HEK293 (cell line): ENCODE data around the gene B3GNT4.

Source experiments
- FEZF1 ChIP-seq: fragments of 450-650 bp; formaldehyde crosslinking; IDR thresholded peaks from 2 replicates; pipeline ENCODE4 v1.5.1; 2016; ENCODE audit warnings: missing biosample characterization, missing genetic modification characterization
- HOXC10 ChIP-seq: sonication (generic); formaldehyde crosslinking; IDR thresholded peaks from 2 replicates; pipeline ENCODE4 v1.8.1; 2023; ENCODE audit warnings: mild to moderate bottlenecking, missing genetic modification reagents
- KLF16 ChIP-seq: fragments of 450-650 bp; formaldehyde crosslinking; IDR thresholded peaks from 2 replicates; pipeline ENCODE4 v1.5.1; 2017; ENCODE audit warnings: missing biosample characterization, missing genetic modification characterization
- KLF9 ChIP-seq: fragments of 450-650 bp; formaldehyde crosslinking; IDR thresholded peaks from 2 replicates; pipeline ENCODE4 v1.5.1; 2016; ENCODE audit warnings: missing biosample characterization, missing genetic modification characterization, low read depth
- OVOL3 ChIP-seq: fragments of 450-650 bp; formaldehyde crosslinking; IDR thresholded peaks from 2 replicates; pipeline ENCODE4 v1.5.1; 2016; ENCODE audit warnings: missing biosample characterization, missing genetic modification characterization
- RBAK ChIP-seq: fragments of 450-650 bp; formaldehyde crosslinking; IDR thresholded peaks from 2 replicates; pipeline ENCODE4 v1.5.1; 2016; ENCODE audit warnings: missing biosample characterization, missing genetic modification characterization
- SP3 ChIP-seq: fragments of 450-650 bp; formaldehyde crosslinking; IDR thresholded peaks from 2 replicates; pipeline ENCODE4 v1.5.1; 2016; ENCODE audit warnings: missing biosample characterization, missing genetic modification characterization
- TCF7L2 ChIP-seq: IDR thresholded peaks from 2 replicates; pipeline ENCODE4 v1.6.1; 2011; ENCODE audit warnings: low read depth, mild to moderate bottlenecking, inconsistent platforms, low read length, moderate library complexity, borderline replicate concordance
- ZBTB17 ChIP-seq: fragments of 450-650 bp; formaldehyde crosslinking; IDR thresholded peaks from 2 replicates; pipeline ENCODE4 v1.5.1; 2016; ENCODE audit warnings: missing biosample characterization, missing genetic modification characterization
- ZNF132 ChIP-seq: fragments of 450-650 bp; formaldehyde crosslinking; IDR thresholded peaks from 2 replicates; pipeline ENCODE4 v1.5.1; 2017; ENCODE audit warnings: missing biosample characterization, missing genetic modification characterization, borderline replicate concordance
- ZNF16 ChIP-seq: fragments of 450-650 bp; formaldehyde crosslinking; IDR thresholded peaks from 2 replicates; pipeline ENCODE4 v1.5.1; 2016; ENCODE audit warnings: low read depth, missing biosample characterization, missing genetic modification characterization
- ZNF2 ChIP-seq: fragments of 450-650 bp; formaldehyde crosslinking; IDR thresholded peaks from 2 replicates; pipeline ENCODE4 v1.5.1; 2016; ENCODE audit warnings: missing biosample characterization, missing genetic modification characterization
- ZNF266 ChIP-seq: fragments of 450-650 bp; formaldehyde crosslinking; IDR thresholded peaks from 2 replicates; pipeline ENCODE4 v1.5.1; 2016; ENCODE audit warnings: missing biosample characterization, missing genetic modification characterization, low read depth
- ZNF423 ChIP-seq: fragments of 450-650 bp; formaldehyde crosslinking; IDR thresholded peaks from 2 replicates; pipeline ENCODE4 v1.5.1; 2016; ENCODE audit warnings: missing biosample characterization, missing genetic modification characterization
- ZNF473 ChIP-seq: fragments of 450-650 bp; formaldehyde crosslinking; IDR thresholded peaks from 2 replicates; pipeline ENCODE4 v1.5.1; 2017; ENCODE audit warnings: missing biosample characterization, missing genetic modification characterization
- ZNF521 ChIP-seq: fragments of 450-650 bp; formaldehyde crosslinking; IDR thresholded peaks from 2 replicates; pipeline ENCODE4 v1.5.1; 2017; ENCODE audit warnings: missing biosample characterization, mild to moderate bottlenecking, missing genetic modification characterization
- ZNF530 ChIP-seq: fragments of 450-650 bp; formaldehyde crosslinking; IDR thresholded peaks from 2 replicates; pipeline ENCODE4 v1.5.1; 2016; ENCODE audit warnings: low read depth, missing biosample characterization, missing genetic modification characterization
- ZNF548 ChIP-seq: fragments of 450-650 bp; formaldehyde crosslinking; IDR thresholded peaks from 2 replicates; pipeline ENCODE4 v1.5.1; 2016; ENCODE audit warnings: missing biosample characterization, missing genetic modification characterization
- ZNF558 ChIP-seq: fragments of 450-650 bp; formaldehyde crosslinking; IDR thresholded peaks from 2 replicates; pipeline ENCODE4 v1.5.1; 2016; ENCODE audit warnings: missing biosample characterization, missing genetic modification characterization
- ZNF629 ChIP-seq: fragments of 450-650 bp; formaldehyde crosslinking; IDR thresholded peaks from 2 replicates; pipeline ENCODE4 v1.5.1; 2017; ENCODE audit warnings: missing biosample characterization, missing genetic modification characterization
- ZNF701 ChIP-seq: fragments of 450-650 bp; formaldehyde crosslinking; IDR thresholded peaks from 2 replicates; pipeline ENCODE4 v1.5.1; 2016; ENCODE audit warnings: missing biosample characterization, missing genetic modification characterization
- ZNF747 ChIP-seq: fragments of 450-650 bp; formaldehyde crosslinking; IDR thresholded peaks from 2 replicates; pipeline ENCODE4 v1.5.1; 2016; ENCODE audit warnings: missing biosample characterization, missing genetic modification characterization
- ZNF76 ChIP-seq: fragments of 450-650 bp; formaldehyde crosslinking; IDR thresholded peaks from 2 replicates; pipeline ENCODE4; 2016; ENCODE audit warnings: low read depth, missing biosample characterization, missing genetic modification characterization, borderline replicate concordance
- ZNF785 ChIP-seq: fragments of 450-650 bp; formaldehyde crosslinking; IDR thresholded peaks from 2 replicates; pipeline ENCODE4 v1.5.1; 2016; ENCODE audit warnings: missing biosample characterization, missing genetic modification characterization
- ZNF837 ChIP-seq: fragments of 450-650 bp; formaldehyde crosslinking; IDR thresholded peaks from 2 replicates; pipeline ENCODE4 v1.5.1; 2016; ENCODE audit warnings: missing biosample characterization, missing genetic modification characterization
- ZNF843 ChIP-seq: fragments of 450-650 bp; formaldehyde crosslinking; IDR thresholded peaks from 2 replicates; pipeline ENCODE4 v1.5.1; 2016; ENCODE audit warnings: missing biosample characterization, missing genetic modification characterization
- ZSCAN16 ChIP-seq: fragments of 450-650 bp; formaldehyde crosslinking; IDR thresholded peaks from 2 replicates; pipeline ENCODE4 v1.5.1; 2016; ENCODE audit warnings: missing biosample characterization, missing genetic modification characterization
- ZSCAN30 ChIP-seq: fragments of 450-650 bp; IDR thresholded peaks from 2 replicates; pipeline ENCODE4 v1.5.1; 2018; ENCODE audit warnings: missing biosample characterization, mild to moderate bottlenecking, missing genetic modification characterization, moderate library complexity
- TF ChIP-seq, protein P1 (sequence below): fragments of 450-650 bp; formaldehyde crosslinking; IDR thresholded peaks from 2 replicates; pipeline ENCODE4 v1.5.1; 2016; ENCODE audit warnings: missing biosample characterization, missing genetic modification characterization
- TF ChIP-seq, protein P2 (sequence below): fragments of 450-650 bp; formaldehyde crosslinking; IDR thresholded peaks from 2 replicates; pipeline ENCODE4 v1.5.1; 2016; ENCODE audit warnings: missing biosample characterization, missing genetic modification characterization
- TF ChIP-seq, protein P3 (sequence below): fragments of 450-650 bp; formaldehyde crosslinking; IDR thresholded peaks from 2 replicates; pipeline ENCODE4 v1.5.1; 2016; ENCODE audit warnings: missing biosample characterization, missing genetic modification characterization
- TF ChIP-seq, protein P4 (sequence below): fragments of 450-650 bp; formaldehyde crosslinking; IDR thresholded peaks from 2 replicates; pipeline ENCODE4 v1.5.1; 2016; ENCODE audit warnings: missing biosample characterization, missing genetic modification characterization
- TF ChIP-seq, protein P5 (sequence below): fragments of 450-650 bp; formaldehyde crosslinking; optimal IDR thresholded peaks from 2 replicates; pipeline ENCODE3; 2016; ENCODE audit warnings: missing biosample characterization, mild to moderate bottlenecking, missing genetic modification characterization
- TF ChIP-seq, protein P6 (sequence below): fragments of 450-650 bp; IDR thresholded peaks from 2 replicates; pipeline ENCODE4 v1.5.1; 2018; ENCODE audit warnings: missing biosample characterization, missing genetic modification characterization

The B3GNT4 gene

DNA sequence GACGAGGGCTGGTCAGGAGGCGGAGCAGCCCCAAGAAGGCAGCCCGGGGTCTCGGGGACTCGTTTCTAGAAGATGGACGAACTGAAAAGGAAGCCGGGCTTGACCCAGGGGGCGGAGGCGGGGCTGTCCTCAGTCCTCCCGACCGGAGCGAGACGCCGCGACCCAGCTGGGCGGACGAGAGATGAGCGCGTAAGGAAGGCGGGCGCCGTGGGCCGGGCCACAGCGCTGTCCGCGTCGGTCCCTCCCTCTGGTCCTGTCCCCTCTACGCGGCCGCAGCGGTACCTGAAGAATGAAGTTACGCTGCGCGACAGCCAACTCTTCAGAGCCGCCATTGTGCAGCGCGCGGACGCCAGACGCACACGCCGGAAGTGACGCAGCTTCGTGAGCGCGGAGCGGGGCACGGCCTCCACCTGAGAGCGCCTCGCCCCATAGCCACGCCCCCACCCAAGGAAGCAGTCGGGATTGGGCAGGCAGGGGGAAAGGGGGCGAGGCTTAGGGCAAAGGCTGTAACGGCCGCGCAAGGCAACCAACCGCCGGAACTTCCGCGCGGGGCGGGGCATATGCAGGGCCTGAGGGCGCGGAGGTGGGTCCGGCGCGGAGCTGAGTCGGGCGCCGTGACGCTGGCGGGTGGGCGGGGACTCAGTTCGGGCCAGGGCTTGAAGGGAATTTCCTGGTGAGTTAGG lies 22.3 kb downstream of the B3GNT4 start, which contains the start of gene DIABLO (continued):
- TF ChIP-seq ZNF530 (no peak), ZNF16 (tag by site-specific recombination) (no peak), ZNF558 (tag by site-specific recombination) (no peak), ZNF785 (tag by site-specific recombination) (no peak), OVOL3 (tag by site-specific recombination) (no peak), ZNF2 (0 out of 2 replicates have a peak, but pooled peaks have one; percentile 35), ZNF837 (tag by site-specific recombination) (no peak), ZNF473 (tag by site-specific recombination) (no peak), ZNF76 (tag by site-specific recombination) (peak; percentile 59; the same call in 1 of the 2 replicates), ZBTB17 (tag by site-specific recombination) (peak; percentile 84), ZNF521 (tag by site-specific recombination) (no peak), SP3 (peak; percentile 98), ZNF843 (peak; percentile 77), ZNF701 (tag by site-specific recombination) (no peak), FEZF1 (tag by site-specific recombination) (no peak), KLF9 (tag by site-specific recombination) (peak; percentile 88), ZNF629 (tag by site-specific recombination) (peak; percentile 94), ZNF423 (tag by site-specific recombination) (no peak), HOXC10 (CRISPR knock-in tag) (no peak), ZNF266 (tag by site-specific recombination) (no peak), ZNF132 (tag by site-specific recombination) (no peak), KLF16 (tag by site-specific recombination) (peak; percentile 89), ZSCAN16 (no peak), ZNF747 (tag by site-specific recombination) (no peak), ZNF548 (tag by site-specific recombination) (no peak), ZSCAN30 (tag by site-specific recombination) (peak; percentile 68; the same call in 1 of the 2 replicates), RBAK (tag by site-specific recombination) (no peak), TCF7L2 (no peak)
- TF ChIP-seq, protein P1, sequence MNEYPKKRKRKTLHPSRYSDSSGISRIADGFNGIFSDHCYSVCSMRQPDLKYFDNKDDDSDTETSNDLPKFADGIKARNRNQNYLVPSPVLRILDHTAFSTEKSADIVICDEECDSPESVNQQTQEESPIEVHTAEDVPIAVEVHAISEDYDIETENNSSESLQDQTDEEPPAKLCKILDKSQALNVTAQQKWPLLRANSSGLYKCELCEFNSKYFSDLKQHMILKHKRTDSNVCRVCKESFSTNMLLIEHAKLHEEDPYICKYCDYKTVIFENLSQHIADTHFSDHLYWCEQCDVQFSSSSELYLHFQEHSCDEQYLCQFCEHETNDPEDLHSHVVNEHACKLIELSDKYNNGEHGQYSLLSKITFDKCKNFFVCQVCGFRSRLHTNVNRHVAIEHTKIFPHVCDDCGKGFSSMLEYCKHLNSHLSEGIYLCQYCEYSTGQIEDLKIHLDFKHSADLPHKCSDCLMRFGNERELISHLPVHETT (tag by site-specific recombination): 0 out of 2 replicates have a peak, but pooled peaks have one; percentile 26
- TF ChIP-seq, protein P2, sequence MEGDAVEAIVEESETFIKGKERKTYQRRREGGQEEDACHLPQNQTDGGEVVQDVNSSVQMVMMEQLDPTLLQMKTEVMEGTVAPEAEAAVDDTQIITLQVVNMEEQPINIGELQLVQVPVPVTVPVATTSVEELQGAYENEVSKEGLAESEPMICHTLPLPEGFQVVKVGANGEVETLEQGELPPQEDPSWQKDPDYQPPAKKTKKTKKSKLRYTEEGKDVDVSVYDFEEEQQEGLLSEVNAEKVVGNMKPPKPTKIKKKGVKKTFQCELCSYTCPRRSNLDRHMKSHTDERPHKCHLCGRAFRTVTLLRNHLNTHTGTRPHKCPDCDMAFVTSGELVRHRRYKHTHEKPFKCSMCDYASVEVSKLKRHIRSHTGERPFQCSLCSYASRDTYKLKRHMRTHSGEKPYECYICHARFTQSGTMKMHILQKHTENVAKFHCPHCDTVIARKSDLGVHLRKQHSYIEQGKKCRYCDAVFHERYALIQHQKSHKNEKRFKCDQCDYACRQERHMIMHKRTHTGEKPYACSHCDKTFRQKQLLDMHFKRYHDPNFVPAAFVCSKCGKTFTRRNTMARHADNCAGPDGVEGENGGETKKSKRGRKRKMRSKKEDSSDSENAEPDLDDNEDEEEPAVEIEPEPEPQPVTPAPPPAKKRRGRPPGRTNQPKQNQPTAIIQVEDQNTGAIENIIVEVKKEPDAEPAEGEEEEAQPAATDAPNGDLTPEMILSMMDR (tag by site-specific recombination): no peak
- TF ChIP-seq, protein P3, sequence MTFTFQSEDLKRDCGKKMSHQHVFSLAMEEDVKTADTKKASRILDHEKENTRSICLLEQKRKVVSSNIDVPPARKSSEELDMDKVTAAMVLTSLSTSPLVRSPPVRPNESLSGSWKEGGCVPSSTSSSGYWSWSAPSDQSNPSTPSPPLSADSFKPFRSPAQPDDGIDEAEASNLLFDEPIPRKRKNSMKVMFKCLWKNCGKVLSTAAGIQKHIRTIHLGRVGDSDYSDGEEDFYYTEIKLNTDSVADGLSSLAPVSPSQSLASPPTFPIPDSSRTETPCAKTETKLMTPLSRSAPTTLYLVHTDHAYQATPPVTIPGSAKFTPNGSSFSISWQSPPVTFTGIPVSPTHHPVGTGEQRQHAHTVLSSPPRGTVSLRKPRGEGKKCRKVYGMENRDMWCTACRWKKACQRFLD (tag by site-specific recombination): no peak
- TF ChIP-seq, protein P4, sequence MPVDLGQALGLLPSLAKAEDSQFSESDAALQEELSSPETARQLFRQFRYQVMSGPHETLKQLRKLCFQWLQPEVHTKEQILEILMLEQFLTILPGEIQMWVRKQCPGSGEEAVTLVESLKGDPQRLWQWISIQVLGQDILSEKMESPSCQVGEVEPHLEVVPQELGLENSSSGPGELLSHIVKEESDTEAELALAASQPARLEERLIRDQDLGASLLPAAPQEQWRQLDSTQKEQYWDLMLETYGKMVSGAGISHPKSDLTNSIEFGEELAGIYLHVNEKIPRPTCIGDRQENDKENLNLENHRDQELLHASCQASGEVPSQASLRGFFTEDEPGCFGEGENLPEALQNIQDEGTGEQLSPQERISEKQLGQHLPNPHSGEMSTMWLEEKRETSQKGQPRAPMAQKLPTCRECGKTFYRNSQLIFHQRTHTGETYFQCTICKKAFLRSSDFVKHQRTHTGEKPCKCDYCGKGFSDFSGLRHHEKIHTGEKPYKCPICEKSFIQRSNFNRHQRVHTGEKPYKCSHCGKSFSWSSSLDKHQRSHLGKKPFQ: no peak
- TF ChIP-seq, protein P5, sequence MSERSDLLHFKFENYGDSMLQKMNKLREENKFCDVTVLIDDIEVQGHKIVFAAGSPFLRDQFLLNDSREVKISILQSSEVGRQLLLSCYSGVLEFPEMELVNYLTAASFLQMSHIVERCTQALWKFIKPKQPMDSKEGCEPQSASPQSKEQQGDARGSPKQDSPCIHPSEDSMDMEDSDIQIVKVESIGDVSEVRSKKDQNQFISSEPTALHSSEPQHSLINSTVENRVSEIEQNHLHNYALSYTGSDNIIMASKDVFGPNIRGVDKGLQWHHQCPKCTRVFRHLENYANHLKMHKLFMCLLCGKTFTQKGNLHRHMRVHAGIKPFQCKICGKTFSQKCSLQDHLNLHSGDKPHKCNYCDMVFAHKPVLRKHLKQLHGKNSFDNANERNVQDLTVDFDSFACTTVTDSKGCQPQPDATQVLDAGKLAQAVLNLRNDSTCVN: peak; percentile 98
- TF ChIP-seq, protein P6, sequence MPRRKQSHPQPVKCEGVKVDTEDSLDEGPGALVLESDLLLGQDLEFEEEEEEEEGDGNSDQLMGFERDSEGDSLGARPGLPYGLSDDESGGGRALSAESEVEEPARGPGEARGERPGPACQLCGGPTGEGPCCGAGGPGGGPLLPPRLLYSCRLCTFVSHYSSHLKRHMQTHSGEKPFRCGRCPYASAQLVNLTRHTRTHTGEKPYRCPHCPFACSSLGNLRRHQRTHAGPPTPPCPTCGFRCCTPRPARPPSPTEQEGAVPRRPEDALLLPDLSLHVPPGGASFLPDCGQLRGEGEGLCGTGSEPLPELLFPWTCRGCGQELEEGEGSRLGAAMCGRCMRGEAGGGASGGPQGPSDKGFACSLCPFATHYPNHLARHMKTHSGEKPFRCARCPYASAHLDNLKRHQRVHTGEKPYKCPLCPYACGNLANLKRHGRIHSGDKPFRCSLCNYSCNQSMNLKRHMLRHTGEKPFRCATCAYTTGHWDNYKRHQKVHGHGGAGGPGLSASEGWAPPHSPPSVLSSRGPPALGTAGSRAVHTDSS (tag by site-specific recombination): no peak
